ENCODE results near the gene LGR6.

GRCh38 chr1:202281316-202282024, 87.9 kb downstream of the LGR6 start:
- TF ChIP-seq, protein P1, sequence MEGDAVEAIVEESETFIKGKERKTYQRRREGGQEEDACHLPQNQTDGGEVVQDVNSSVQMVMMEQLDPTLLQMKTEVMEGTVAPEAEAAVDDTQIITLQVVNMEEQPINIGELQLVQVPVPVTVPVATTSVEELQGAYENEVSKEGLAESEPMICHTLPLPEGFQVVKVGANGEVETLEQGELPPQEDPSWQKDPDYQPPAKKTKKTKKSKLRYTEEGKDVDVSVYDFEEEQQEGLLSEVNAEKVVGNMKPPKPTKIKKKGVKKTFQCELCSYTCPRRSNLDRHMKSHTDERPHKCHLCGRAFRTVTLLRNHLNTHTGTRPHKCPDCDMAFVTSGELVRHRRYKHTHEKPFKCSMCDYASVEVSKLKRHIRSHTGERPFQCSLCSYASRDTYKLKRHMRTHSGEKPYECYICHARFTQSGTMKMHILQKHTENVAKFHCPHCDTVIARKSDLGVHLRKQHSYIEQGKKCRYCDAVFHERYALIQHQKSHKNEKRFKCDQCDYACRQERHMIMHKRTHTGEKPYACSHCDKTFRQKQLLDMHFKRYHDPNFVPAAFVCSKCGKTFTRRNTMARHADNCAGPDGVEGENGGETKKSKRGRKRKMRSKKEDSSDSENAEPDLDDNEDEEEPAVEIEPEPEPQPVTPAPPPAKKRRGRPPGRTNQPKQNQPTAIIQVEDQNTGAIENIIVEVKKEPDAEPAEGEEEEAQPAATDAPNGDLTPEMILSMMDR (IDR thresholded peaks at IDR 0.05), result no peak
- no peak for TF ChIP-seq POLR2A (IDR thresholded peaks at IDR 0.05)
